CD4-positive, CD25-positive, alpha-beta regulatory T cell (primary cell): Measurements from ENCODE around the gene INO80D. TPM values are rescaled to one million over a fixed set of nuclear protein-coding genes. Genes with fewer than 3 reads are reported as not detected.

Experiments
- ATAC-seq, 2 donors: fragments of 150-1000 bp; cut with Tn5 transposase; one replicate each; pipeline ENCODE4 v1.10.0; 2021; ENCODE audit warnings: low read depth in 2 of 2, moderate number of reproducible peaks in 2 of 2, moderate library complexity in 1 of 2
- DNase-seq, 3 donors: peaks; one replicate each; pipeline versions ENCODE4 v3.0.0 to v3.0.0-alpha.2; 2012 to 2022; ENCODE audit warnings: mixed read lengths in 1 of 3
- H3K27ac ChIP-seq: one replicate; pipeline ENCODE4 v1.7.0; 2013; ENCODE audit warnings: mild to moderate bottlenecking, low read length; ENCODE audit not compliant: insufficient read depth, poor library complexity, severe bottlenecking
- H3K27me3 ChIP-seq: one replicate; pipeline ENCODE4 v1.7.0; 2013; ENCODE audit warnings: low read length; ENCODE audit not compliant: control insufficient read depth, insufficient read depth
- H3K36me3 ChIP-seq: one replicate; pipeline ENCODE4 v1.7.0; 2013; ENCODE audit warnings: mild to moderate bottlenecking, low read length, moderate library complexity; ENCODE audit not compliant: control insufficient read depth, insufficient read depth
- H3K4me1 ChIP-seq: 2 replicates; pipeline ENCODE4 v1.7.0; 2013; ENCODE audit warnings: mild to moderate bottlenecking, low read length; ENCODE audit not compliant: insufficient read depth, control insufficient read depth, poor library complexity, severe bottlenecking
- H3K4me3 ChIP-seq: one replicate; pipeline ENCODE4 v1.7.0; 2013; ENCODE audit warnings: low read depth, mild to moderate bottlenecking, low read length, moderate library complexity
- H3K9me3 ChIP-seq, 2 experiments: 1 replicate in 1 of 2; 2 replicates in 1 of 2; pipeline ENCODE4 v1.7.0; 2013; ENCODE audit warnings: low read length in 2 of 2, mild to moderate bottlenecking in 1 of 2, moderate library complexity in 1 of 2; ENCODE audit not compliant: control insufficient read depth in 2 of 2
- H3K27ac Mint-ChIP-seq, 3 donors: one replicate each; pipeline ENCODE4 v1.8.0; 2020 to 2022; ENCODE audit warnings: mild to moderate bottlenecking in 3 of 3, mixed read lengths in 3 of 3, moderate library complexity in 2 of 3
- H3K27me3 Mint-ChIP-seq: one replicate; pipeline ENCODE4 v1.8.0; 2022; ENCODE audit warnings: mild to moderate bottlenecking, mixed read lengths
- H3K36me3 Mint-ChIP-seq: one replicate; pipeline ENCODE4 v1.8.0; 2020; ENCODE audit warnings: mixed read lengths
- H3K4me1 Mint-ChIP-seq, 4 donors: one replicate each; pipeline ENCODE4 v1.8.0; 2020 to 2022; ENCODE audit warnings: mixed read lengths in 4 of 4, mild to moderate bottlenecking in 1 of 4
- H3K4me3 Mint-ChIP-seq, 4 donors: one replicate each; pipeline ENCODE4 v1.8.0; 2020 to 2022; ENCODE audit warnings: mild to moderate bottlenecking in 4 of 4, mixed read lengths in 4 of 4, moderate library complexity in 3 of 4
- H3K9me3 Mint-ChIP-seq, 7 donors: one replicate each; pipeline ENCODE4 v1.8.0; 2020 to 2022; ENCODE audit warnings: mixed read lengths in 7 of 7, mild to moderate bottlenecking in 3 of 7, moderate library complexity in 2 of 7
- polyA plus RNA-seq, 4 donors: library from polyadenylated mRNA; unstranded; fragments of 300-500 nt; fragmentation: Illumina TruSeq; gene quantifications; one replicate each; pipeline ENCODE4 v1.2.3, GENCODE V29; 2021
- total RNA-seq: library from RNA; stranded (reverse); gene quantifications from one replicate; pipeline ENCODE4 v1.2.3, GENCODE V29; 2022

The INO80D gene
- total and polyA plus RNA-seq, 5 donors from 2014 or later = 6.7 to 59.1 (median 8.6) TPM

- DNase-seq = no peak
- no peaks in the 10 kb centered on the region for H3K9me3 ChIP-seq
- Mint-ChIP-seq H3K4me3 (no peak overlapping the region), H3K27ac (no peak overlapping the region), H3K9me3 (peaks cover 0 to 2% (median 0%) of the 10 kb centered on the region in 7 donors), H3K27me3 (no peaks in the 10 kb centered on the region), H3K4me1 (peaks cover 0 to 25% (median 10%) of the 10 kb centered on the region in 4 donors), H3K36me3 (peaks cover 38% of the 10 kb centered on the region)
- no peaks in the 10 kb centered on the region for H3K4me1 ChIP-seq
- no peak overlapping the region for H3K4me3 ChIP-seq
- peaks cover 60% of the 10 kb centered on the region for H3K36me3 ChIP-seq
- H3K27ac ChIP-seq = no peak overlapping the region
- no peak for ATAC-seq
- H3K27me3 ChIP-seq = no peaks in the 10 kb centered on the region
Measured at GRCh38 chr2:206002440-206002839, 83.5 kb downstream of the INO80D start.

- peaks cover 57% of the 10 kb centered on the region for H3K36me3 ChIP-seq
- Mint-ChIP-seq H3K4me1 (peaks cover 0 to 25% (median 10%) of the 10 kb centered on the region in 4 donors), H3K27me3 (no peaks in the 10 kb centered on the region), H3K4me3 (no peak overlapping the region), H3K9me3 (peaks cover 0 to 2% (median 0%) of the 10 kb centered on the region in 7 donors), H3K36me3 (peaks cover 34% of the 10 kb centered on the region), H3K27ac (peak overlapping the region in 1 of 3 donors; percentile 56)
- no peak overlapping the region for H3K4me3 ChIP-seq
- H3K27me3 ChIP-seq = no peaks in the 10 kb centered on the region
- H3K4me1 ChIP-seq = no peaks in the 10 kb centered on the region
- no peak for DNase-seq
- no peak overlapping the region for H3K27ac ChIP-seq
- H3K9me3 ChIP-seq = no peaks in the 10 kb centered on the region
- no peak for ATAC-seq
Measured at GRCh38 chr2:206001912-206002311, 84.1 kb downstream of the INO80D start.

- H3K27ac Mint-ChIP-seq = no peak overlapping the region
- DNase-seq (no peak), ATAC-seq (no peak)
- H3K27me3 Mint-ChIP-seq = no peaks in the 10 kb centered on the region
- H3K9me3 ChIP-seq = no peaks in the 10 kb centered on the region
- H3K4me1 Mint-ChIP-seq = peaks cover 0 to 25% (median 12%) of the 10 kb centered on the region in 4 donors
- no peaks in the 10 kb centered on the region for H3K4me1 ChIP-seq
- H3K4me3 Mint-ChIP-seq = no peak overlapping the region
- no peak overlapping the region for H3K27ac ChIP-seq
- no peak overlapping the region for H3K4me3 ChIP-seq
- H3K27me3 ChIP-seq = no peaks in the 10 kb centered on the region
- H3K36me3 Mint-ChIP-seq = peaks cover 35% of the 10 kb centered on the region
- peaks cover 57% of the 10 kb centered on the region for H3K36me3 ChIP-seq
- peaks cover 0 to 2% (median 0%) of the 10 kb centered on the region in 7 donors for H3K9me3 Mint-ChIP-seq
Measured at GRCh38 chr2:206000776-206001175, 85.2 kb downstream of the INO80D start.

- no peaks in the 10 kb centered on the region for H3K27me3 Mint-ChIP-seq
- no peak overlapping the region for H3K4me3 ChIP-seq
- no peaks in the 10 kb centered on the region for H3K27me3 ChIP-seq
- H3K4me1 ChIP-seq = no peaks in the 10 kb centered on the region
- peaks cover 0 to 2% (median 0%) of the 10 kb centered on the region in 7 donors for H3K9me3 Mint-ChIP-seq
- peaks cover 35% of the 10 kb centered on the region for H3K36me3 ChIP-seq
- peaks cover 4 to 30% (median 12%) of the 10 kb centered on the region in 4 donors for H3K4me1 Mint-ChIP-seq
- H3K9me3 ChIP-seq = no peaks in the 10 kb centered on the region
- H3K27ac Mint-ChIP-seq = no peak overlapping the region
- H3K27ac ChIP-seq = no peak overlapping the region
- no peak overlapping the region for H3K4me3 Mint-ChIP-seq
- peaks cover 19% of the 10 kb centered on the region for H3K36me3 Mint-ChIP-seq
- no peak for ATAC-seq
- no peak for DNase-seq
Measured at GRCh38 chr2:205998583-205998982, 87.4 kb downstream of the INO80D start.

- H3K27ac Mint-ChIP-seq = no peak overlapping the region
- peaks cover 23% of the 10 kb centered on the region for H3K36me3 Mint-ChIP-seq
Measured at GRCh38 chr2:205996161-205996560, 89.8 kb downstream of the INO80D start.

GRCh38 chr2:205995260-205995659, 90.7 kb downstream of the INO80D start:
- Histone ChIP-seq H3K4me1 (no peaks in the 10 kb centered on the region), H3K27me3 (no peaks in the 10 kb centered on the region), H3K4me3 (no peak overlapping the region), H3K36me3 (peaks cover 24% of the 10 kb centered on the region), H3K27ac (no peak overlapping the region), H3K9me3 (no peaks in the 10 kb centered on the region)
- Mint-ChIP-seq H3K4me1 (peaks cover 4 to 25% (median 12%) of the 10 kb centered on the region in 4 donors), H3K27me3 (no peaks in the 10 kb centered on the region), H3K36me3 (peaks cover 23% of the 10 kb centered on the region), H3K27ac (peak overlapping the region in 1 of 3 donors; percentile 10), H3K9me3 (peaks cover 0 to 4% (median 0%) of the 10 kb centered on the region in 7 donors), H3K4me3 (no peak overlapping the region)
- ATAC-seq (no peak), DNase-seq (no peak)

More at GRCh38 chr2:205996161-205996560, 89.8 kb downstream of the INO80D start:
- H3K27ac ChIP-seq = no peak overlapping the region
- Mint-ChIP-seq H3K9me3 (peaks cover 0 to 4% (median 0%) of the 10 kb centered on the region in 7 donors), H3K27me3 (no peaks in the 10 kb centered on the region), H3K4me3 (no peak overlapping the region), H3K4me1 (peaks cover 4 to 25% (median 14%) of the 10 kb centered on the region in 4 donors)
- H3K4me3 ChIP-seq = no peak overlapping the region
- ATAC-seq = no peak
- H3K9me3 ChIP-seq = no peaks in the 10 kb centered on the region
- H3K27me3 ChIP-seq = no peaks in the 10 kb centered on the region
- H3K4me1 ChIP-seq = no peaks in the 10 kb centered on the region
- H3K36me3 ChIP-seq = peaks cover 30% of the 10 kb centered on the region
- no peak for DNase-seq

GRCh38 chr2:205994344-205994743, 91.6 kb downstream of the INO80D start:
- H3K27ac ChIP-seq = no peak overlapping the region

GRCh38 chr2:205990104-205990503, 95.9 kb downstream of the INO80D start:
- Histone ChIP-seq H3K27ac (no peak overlapping the region), H3K27me3 (no peaks in the 10 kb centered on the region), H3K9me3 (no peaks in the 10 kb centered on the region), H3K36me3 (no peaks in the 10 kb centered on the region), H3K4me1 (no peaks in the 10 kb centered on the region), H3K4me3 (no peak overlapping the region)
- H3K27ac Mint-ChIP-seq = peak overlapping the region in 2 of 3 donors; percentile 16 to 67
- peaks cover 2 to 9% (median 5%) of the 10 kb centered on the region in 4 donors for H3K4me1 Mint-ChIP-seq
- peaks cover 0 to 1% (median 0%) of the 10 kb centered on the region in 7 donors for H3K9me3 Mint-ChIP-seq
- peaks cover 11% of the 10 kb centered on the region for H3K36me3 Mint-ChIP-seq
- no peak for ATAC-seq
- no peak for DNase-seq
- H3K4me3 Mint-ChIP-seq = no peak overlapping the region
- H3K27me3 Mint-ChIP-seq = no peaks in the 10 kb centered on the region

More at GRCh38 chr2:205994344-205994743, 91.6 kb downstream of the INO80D start:
- H3K9me3 Mint-ChIP-seq = peaks cover 0 to 4% (median 0%) of the 10 kb centered on the region in 7 donors
- Histone ChIP-seq H3K4me3 (no peak overlapping the region), H3K27me3 (no peaks in the 10 kb centered on the region), H3K36me3 (peaks cover 20% of the 10 kb centered on the region), H3K4me1 (no peaks in the 10 kb centered on the region), H3K9me3 (no peaks in the 10 kb centered on the region)
- H3K27me3 Mint-ChIP-seq = no peaks in the 10 kb centered on the region
- DNase-seq = no peak
- H3K27ac Mint-ChIP-seq = peak overlapping the region in 1 of 3 donors; percentile 10
- H3K36me3 Mint-ChIP-seq = peaks cover 23% of the 10 kb centered on the region
- peaks cover 4 to 25% (median 12%) of the 10 kb centered on the region in 4 donors for H3K4me1 Mint-ChIP-seq
- peak overlapping the region in 1 of 4 donors; percentile 55 for H3K4me3 Mint-ChIP-seq
- no peak for ATAC-seq
